Kidney tubule cell (primary cell): ENCODE measurements around the gene EFNA4.

Source experiments
- DNase-seq: peaks from one replicate; pipeline ENCODE4 v3.0.0-alpha.2; 2018; ENCODE audit warnings: low spot score

EFNA4 gene

GRCh38 chr1:155051777-155052398, 11.7 kb upstream of the EFNA4 start:
- peak; percentile 61 for DNase-seq

GRCh38 chr1:155052439-155053395, 10.8 kb upstream of the EFNA4 start:
- peak; percentile 27 for DNase-seq

GRCh38 chr1:155053531-155054105, 9.9 kb upstream of the EFNA4 start:
- no peak for DNase-seq

GRCh38 chr1:155057104-155057503, 6.4 kb upstream of the EFNA4 start:
- DNase-seq: no peak

- DNase-seq: no peak
Observed at GRCh38 chr1:155057788-155058211, 5.7 kb upstream of the EFNA4 start.

GRCh38 chr1:155060736-155061135, 2.8 kb upstream of the EFNA4 start:
- no peak for DNase-seq

- peak; percentile 92 for DNase-seq
Observed at GRCh38 chr1:155061381-155062150, 2.0 kb upstream of the EFNA4 start.

GRCh38 chr1:155062151-155062686, 1.3 kb upstream of the EFNA4 start:
- no peak for DNase-seq

- DNase-seq: peak; percentile 59
Observed at GRCh38 chr1:155062702-155063411, 683 bp upstream of the EFNA4 start.

- peak; percentile 44 for DNase-seq
Observed at GRCh38 chr1:155064111-155064831, 731 bp downstream of the EFNA4 start.

- no peak for DNase-seq
Observed at GRCh38 chr1:155064832-155065429, 1.4 kb downstream of the EFNA4 start.

GRCh38 chr1:155066777-155067176, 3.2 kb downstream of the EFNA4 start:
- DNase-seq: no peak

- DNase-seq: no peak
Observed at GRCh38 chr1:155068599-155068998, 5.1 kb downstream of the EFNA4 start.

- DNase-seq: no peak
Observed at GRCh38 chr1:155069551-155070157, 6.1 kb downstream of the EFNA4 start.

- DNase-seq: no peak
Observed at GRCh38 chr1:155070158-155070621, 6.7 kb downstream of the EFNA4 start.

- peak; percentile 84 for DNase-seq
Observed at GRCh38 chr1:155070721-155071569, 7.4 kb downstream of the EFNA4 start.

GRCh38 chr1:155071701-155072100, 8.2 kb downstream of the EFNA4 start:
- no peak for DNase-seq

- DNase-seq: no peak
Observed at GRCh38 chr1:155072531-155073289, 9.2 kb downstream of the EFNA4 start.
